ENCODE measurements around the gene AQP5.

- TF ChIP-seq CTCF (IDR thresholded peaks at IDR 0.05; ENCODE audit: insufficient read depth, low read length) (no peak), GABPA (IDR thresholded peaks at IDR 0.05; ENCODE audit: low read depth) (no peak), POLR2AphosphoS5 (IDR thresholded peaks at IDR 0.05; ENCODE audit: low read depth) (no peak)
- TF ChIP-seq, protein P1, sequence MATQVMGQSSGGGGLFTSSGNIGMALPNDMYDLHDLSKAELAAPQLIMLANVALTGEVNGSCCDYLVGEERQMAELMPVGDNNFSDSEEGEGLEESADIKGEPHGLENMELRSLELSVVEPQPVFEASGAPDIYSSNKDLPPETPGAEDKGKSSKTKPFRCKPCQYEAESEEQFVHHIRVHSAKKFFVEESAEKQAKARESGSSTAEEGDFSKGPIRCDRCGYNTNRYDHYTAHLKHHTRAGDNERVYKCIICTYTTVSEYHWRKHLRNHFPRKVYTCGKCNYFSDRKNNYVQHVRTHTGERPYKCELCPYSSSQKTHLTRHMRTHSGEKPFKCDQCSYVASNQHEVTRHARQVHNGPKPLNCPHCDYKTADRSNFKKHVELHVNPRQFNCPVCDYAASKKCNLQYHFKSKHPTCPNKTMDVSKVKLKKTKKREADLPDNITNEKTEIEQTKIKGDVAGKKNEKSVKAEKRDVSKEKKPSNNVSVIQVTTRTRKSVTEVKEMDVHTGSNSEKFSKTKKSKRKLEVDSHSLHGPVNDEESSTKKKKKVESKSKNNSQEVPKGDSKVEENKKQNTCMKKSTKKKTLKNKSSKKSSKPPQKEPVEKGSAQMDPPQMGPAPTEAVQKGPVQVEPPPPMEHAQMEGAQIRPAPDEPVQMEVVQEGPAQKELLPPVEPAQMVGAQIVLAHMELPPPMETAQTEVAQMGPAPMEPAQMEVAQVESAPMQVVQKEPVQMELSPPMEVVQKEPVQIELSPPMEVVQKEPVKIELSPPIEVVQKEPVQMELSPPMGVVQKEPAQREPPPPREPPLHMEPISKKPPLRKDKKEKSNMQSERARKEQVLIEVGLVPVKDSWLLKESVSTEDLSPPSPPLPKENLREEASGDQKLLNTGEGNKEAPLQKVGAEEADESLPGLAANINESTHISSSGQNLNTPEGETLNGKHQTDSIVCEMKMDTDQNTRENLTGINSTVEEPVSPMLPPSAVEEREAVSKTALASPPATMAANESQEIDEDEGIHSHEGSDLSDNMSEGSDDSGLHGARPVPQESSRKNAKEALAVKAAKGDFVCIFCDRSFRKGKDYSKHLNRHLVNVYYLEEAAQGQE (IDR thresholded peaks at IDR 0.05; ENCODE audit: insufficient replicate concordance, low read depth), result no peak
Measured at GRCh38 chr12:49954863-49955830, 6.5 kb upstream of the AQP5 start.

All from HL-60 (cell line).